PC-9 (cell line): ENCODE measurements around the gene PSMD6.

Source experiments
- CTCF ChIP-seq: fragments of 200-600 bp; sonication (generic); conservative IDR thresholded peaks from 2 replicates; pipeline ENCODE4 v1.6.1; 2017; ENCODE audit warnings: mixed run types, antibody characterized with exemption, mild to moderate bottlenecking, moderate library complexity
- EZH2 ChIP-seq: fragments of 200-600 bp; sonication (generic); IDR thresholded peaks from 2 replicates; pipeline ENCODE4 v1.8.0; 2017; ENCODE audit warnings: antibody characterized with exemption, low read depth

- no peak for TF ChIP-seq CTCF
- no peak for TF ChIP-seq EZH2
Observed at GRCh38 chr3:63967675-63968611, 55.4 kb downstream of the PSMD6 start.
